PC-9 (cell line): Measurements from ENCODE around the gene DLG4. TPM values are rescaled to one million over a fixed set of nuclear protein-coding genes. Genes with fewer than 3 reads are reported as not detected.
A peak's percentile ranks its signal among the peaks of the same experiment; 100 is the strongest.

ENCODE experiments used
- BruUV-seq: library from RNA; stranded (reverse); fragments of 400-500 nt; replicated peaks from 2 replicates; lab custom pipeline; 2021; lab: Mats Ljungman, UMichigan
- CTCF ChIA-PET: fragments of 300-600 bp; sonication (Branson Sonifier 250); formaldehyde crosslinking; loops from one replicate; lab custom pipeline; 2022; ENCODE audit warnings: antibody characterized with exemption; lab: Charles Lee
- POLR2A ChIA-PET: fragments of 300-600 bp; sonication (Branson Sonifier 250); formaldehyde crosslinking; loops from one replicate; lab custom pipeline; 2022; ENCODE audit warnings: antibody characterized with exemption; ENCODE audit not compliant: unreplicated experiment; lab: Charles Lee
- DNase-seq, 2 experiments: peaks; one replicate each; pipeline versions ENCODE4 v3.0.0 to v3.0.0-alpha.2; 2015 to 2022; ENCODE audit warnings: mixed read lengths in 1 of 2
- H2AFZ ChIP-seq: fragments of 200-600 bp; sonication (generic); 2 replicates; pipeline ENCODE4 v1.8.1; 2017; ENCODE audit warnings: antibody characterized with exemption
- H3F3A ChIP-seq: fragments of 200-600 bp; sonication (generic); 2 replicates; pipeline ENCODE4 v1.8.1; 2017; ENCODE audit warnings: antibody characterized with exemption, mild to moderate bottlenecking, low read depth; ENCODE audit not compliant: insufficient read depth
- H3K27ac ChIP-seq: fragments of 200-600 bp; sonication (generic); 2 replicates; pipeline ENCODE4 v1.6.1; 2016; ENCODE audit warnings: mixed run types
- H3K27me3 ChIP-seq: fragments of 200-600 bp; sonication (generic); 2 replicates; pipeline ENCODE4 v1.6.1; 2016; ENCODE audit warnings: low read depth, mixed run types; ENCODE audit not compliant: insufficient read depth
- H3K36me3 ChIP-seq: fragments of 200-600 bp; sonication (generic); 2 replicates; pipeline ENCODE4 v1.6.1; 2016; ENCODE audit warnings: low read depth, mixed run types
- H3K4me1 ChIP-seq: fragments of 200-600 bp; sonication (generic); replicated peaks from 2 replicates; pipeline ENCODE4 v1.6.1; 2016; ENCODE audit warnings: mixed run types; ENCODE audit not compliant: insufficient read depth
- H3K4me2 ChIP-seq: fragments of 200-600 bp; sonication (generic); 2 replicates; pipeline ENCODE4 v1.6.1; 2017; ENCODE audit warnings: mixed run types
- H3K4me3 ChIP-seq: fragments of 200-600 bp; sonication (generic); 2 replicates; pipeline ENCODE4 v1.6.1; 2016; ENCODE audit warnings: mixed run types
- H3K79me2 ChIP-seq: fragments of 200-600 bp; sonication (generic); 2 replicates; pipeline ENCODE4 v1.6.1; 2017; ENCODE audit warnings: low read depth, mixed run types
- H3K9me2 ChIP-seq: fragments of 200-600 bp; sonication (generic); 2 replicates; pipeline ENCODE4 v1.8.1; 2017; ENCODE audit warnings: mild to moderate bottlenecking; ENCODE audit not compliant: insufficient read depth
- H3K9me3 ChIP-seq: fragments of 200-600 bp; sonication (generic); 2 replicates; pipeline ENCODE4 v1.8.1; 2016; ENCODE audit warnings: low read depth; ENCODE audit not compliant: insufficient read depth
- H4K20me1 ChIP-seq: fragments of 200-600 bp; sonication (generic); 2 replicates; pipeline ENCODE4 v1.8.1; 2017; ENCODE audit not compliant: insufficient read depth
- CTCF ChIP-seq: fragments of 200-600 bp; sonication (generic); conservative IDR thresholded peaks from 2 replicates; pipeline ENCODE4 v1.6.1; 2017; ENCODE audit warnings: mixed run types, antibody characterized with exemption, mild to moderate bottlenecking, moderate library complexity
- EZH2 ChIP-seq: fragments of 200-600 bp; sonication (generic); IDR thresholded peaks from 2 replicates; pipeline ENCODE4 v1.8.0; 2017; ENCODE audit warnings: antibody characterized with exemption, low read depth
- intact Hi-C: fragments of 100-400 bp; cut with micrococcal nuclease; formaldehyde crosslinking; loops from one replicate; pipeline ENCODE4 v1.10.0; 2022; ENCODE audit not compliant: unreplicated experiment
- total RNA-seq: library from RNA; stranded (reverse); gene quantifications from 2 replicates; pipeline ENCODE4 v1.2.3, GENCODE V29; 2021

Gene DLG4
- total RNA-seq, 1 experiment from 2014 or later: 32.8 TPM

GRCh38 chr17:7218166-7218565 lies 1.5 kb downstream of the DLG4 start:
- DNase-seq: no peak
- Histone ChIP-seq H3K4me2 (no peak overlapping the region), H3K9me2 (no peaks in the 10 kb centered on the region), H3F3A (peaks cover 52% of the 10 kb centered on the region), H4K20me1 (peaks cover 26% of the 10 kb centered on the region), H3K36me3 (peaks cover 23% of the 10 kb centered on the region), H3K4me1 (peaks cover 41% of the 10 kb centered on the region), H3K4me3 (no peak overlapping the region), H3K9me3 (no peaks in the 10 kb centered on the region), H3K27ac (no peak overlapping the region), H2AFZ (no peak overlapping the region), H3K27me3 (no peaks in the 10 kb centered on the region), H3K79me2 (peaks cover 29% of the 10 kb centered on the region)
- CTCF ChIA-PET: no interaction called here
- POLR2A ChIA-PET: no interaction called here
- intact Hi-C loops: no loop called here
- no peak for TF ChIP-seq EZH2
- TF ChIP-seq CTCF: no peak
- BruUV-seq: no TSS peak

GRCh38 chr17:7217113-7217987 lies 2.3 kb downstream of the DLG4 start:
- peaks cover 20% of the 10 kb centered on the region for H3K79me2 ChIP-seq
- ChIA-PET POLR2A (interaction anchor here (0.6 kb wide), 1 partner anchor 20 kb away, joined by 4 read pairs; no protein-coding TSS in a partner anchor), CTCF (interaction anchor here (0.6 kb wide), 1 partner anchor 116 kb away, joined by 3 read pairs; no protein-coding TSS in a partner anchor)
- no peaks in the 10 kb centered on the region for H3K9me3 ChIP-seq
- no peak overlapping the region for H3K27ac ChIP-seq
- no peak overlapping the region for H2AFZ ChIP-seq
- peaks cover 15% of the 10 kb centered on the region for H3K36me3 ChIP-seq
- H4K20me1 ChIP-seq: peaks cover 18% of the 10 kb centered on the region
- intact Hi-C loops: no loop called here
- H3K9me2 ChIP-seq: no peaks in the 10 kb centered on the region
- no peak overlapping the region; the same call in 1 of the 2 replicates for H3K4me3 ChIP-seq
- BruUV-seq: no TSS peak
- peaks cover 38% of the 10 kb centered on the region for H3K4me1 ChIP-seq
- no peaks in the 10 kb centered on the region for H3K27me3 ChIP-seq
- DNase-seq: no peak
- peak overlapping the region; percentile 51; the same call in 1 of the 2 replicates for H3K4me2 ChIP-seq
- no peak for TF ChIP-seq CTCF
- TF ChIP-seq EZH2: no peak
- peaks cover 52% of the 10 kb centered on the region for H3F3A ChIP-seq

GRCh38 chr17:7216242-7217112 lies 3.2 kb downstream of the DLG4 start:
- Histone ChIP-seq H4K20me1 (peaks cover 9% of the 10 kb centered on the region), H3K27me3 (no peaks in the 10 kb centered on the region), H3K79me2 (peaks cover 12% of the 10 kb centered on the region), H3K36me3 (peaks cover 6% of the 10 kb centered on the region), H3K27ac (no peak overlapping the region), H3K4me1 (peaks cover 30% of the 10 kb centered on the region), H2AFZ (no peak overlapping the region), H3K4me2 (peak overlapping the region; percentile 51; the same call in 1 of the 2 replicates), H3K9me3 (no peaks in the 10 kb centered on the region), H3K9me2 (no peaks in the 10 kb centered on the region), H3F3A (peaks cover 45% of the 10 kb centered on the region), H3K4me3 (no peak overlapping the region; the same call in 1 of the 2 replicates)
- CTCF ChIA-PET: no interaction called here
- no peak for DNase-seq
- POLR2A ChIA-PET: interaction anchor here (0.6 kb wide), 1 partner anchor 25 kb away, joined by 4 read pairs; no protein-coding TSS in a partner anchor
- BruUV-seq: no TSS peak
- no peak for TF ChIP-seq CTCF
- TF ChIP-seq EZH2: no peak
- intact Hi-C loops: no loop called here
